ENCODE results near the gene TTLL8. TPM values are rescaled to one million over a fixed set of nuclear protein-coding genes. Genes with fewer than 3 reads are reported as not detected.
A peak's percentile ranks its signal among the peaks of the same experiment; 100 is the strongest.

Gene TTLL8
- total RNA-seq, 6 experiments from 2014 or later = not detected

- TF ChIP-seq CTCF (IDR thresholded peaks at IDR 0.05) (no peak), POLR2A (IDR thresholded peaks at IDR 0.05) (no peak)
- H3K4me1 ChIP-seq = no peaks in the 10 kb centered on the region
- no peak overlapping the region for H3K27ac ChIP-seq
- intact Hi-C loops (cut with DNase I) = no loop called here
- no peak for ATAC-seq
- DNase-seq = no peak
- no peak overlapping the region for H3K4me3 ChIP-seq
- 71% methylated on average over 2 of the region's 11 CpGs for WGBS (ENCODE audit: insufficient coverage, low coverage, low lambda C conversion rate, missing lambda C conversion rate)
- H3K9me3 ChIP-seq = no peaks in the 10 kb centered on the region
- no peaks in the 10 kb centered on the region for H3K27me3 ChIP-seq
- no peaks in the 10 kb centered on the region for H3K36me3 ChIP-seq
These were observed 10.0 kb upstream of the TTLL8 start for GRCh38 chr22:50068096-50068495.

DNA sequence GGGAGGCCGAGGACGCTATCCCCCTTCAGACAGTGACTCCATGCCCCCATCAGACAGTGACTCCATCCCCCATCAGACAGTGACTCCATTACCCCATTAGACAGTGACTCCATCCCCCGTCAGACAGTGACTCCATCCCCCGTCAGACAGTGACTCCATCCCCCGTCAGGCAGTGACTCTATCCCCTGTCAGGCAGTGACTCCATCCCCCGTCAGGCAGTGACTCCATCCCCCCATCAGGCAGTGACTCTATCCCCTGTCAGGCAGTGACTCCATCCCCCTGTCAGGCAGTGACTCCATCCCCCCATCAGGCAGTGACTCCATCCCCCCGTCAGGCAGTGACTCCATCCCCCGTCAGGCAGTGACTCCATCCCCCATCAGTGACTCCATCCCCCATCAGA is 9.1 kb upstream of the TTLL8 start:
- WGBS (ENCODE audit: insufficient coverage, low coverage, low lambda C conversion rate, missing lambda C conversion rate) = 69% methylated on average over 6 of the region's 8 CpGs
- intact Hi-C loops (cut with DNase I) = no loop called here
- Histone ChIP-seq H3K36me3 (no peaks in the 10 kb centered on the region), H3K4me1 (no peaks in the 10 kb centered on the region), H3K27me3 (no peaks in the 10 kb centered on the region), H3K9me3 (no peaks in the 10 kb centered on the region), H3K27ac (no peak overlapping the region), H3K4me3 (no peak overlapping the region)
- DNase-seq (no peak), ATAC-seq (no peak)
- no peak for TF ChIP-seq CTCF (IDR thresholded peaks at IDR 0.05)
- no peak for TF ChIP-seq POLR2A (IDR thresholded peaks at IDR 0.05)

GRCh38 chr22:50064453-50064852 is 6.4 kb upstream of the TTLL8 start:
- intact Hi-C loops (cut with DNase I) = no loop called here
- TF ChIP-seq POLR2A (IDR thresholded peaks at IDR 0.05) (no peak), CTCF (IDR thresholded peaks at IDR 0.05) (no peak)
- Histone ChIP-seq H3K4me1 (no peaks in the 10 kb centered on the region), H3K4me3 (no peak overlapping the region), H3K9me3 (no peaks in the 10 kb centered on the region), H3K27ac (no peak overlapping the region), H3K36me3 (no peaks in the 10 kb centered on the region), H3K27me3 (no peaks in the 10 kb centered on the region)
- no peak for DNase-seq
- WGBS (ENCODE audit: insufficient coverage, low coverage, low lambda C conversion rate, missing lambda C conversion rate) = 72% methylated on average over 15 of the region's 18 CpGs
- ATAC-seq = no peak

DNA sequence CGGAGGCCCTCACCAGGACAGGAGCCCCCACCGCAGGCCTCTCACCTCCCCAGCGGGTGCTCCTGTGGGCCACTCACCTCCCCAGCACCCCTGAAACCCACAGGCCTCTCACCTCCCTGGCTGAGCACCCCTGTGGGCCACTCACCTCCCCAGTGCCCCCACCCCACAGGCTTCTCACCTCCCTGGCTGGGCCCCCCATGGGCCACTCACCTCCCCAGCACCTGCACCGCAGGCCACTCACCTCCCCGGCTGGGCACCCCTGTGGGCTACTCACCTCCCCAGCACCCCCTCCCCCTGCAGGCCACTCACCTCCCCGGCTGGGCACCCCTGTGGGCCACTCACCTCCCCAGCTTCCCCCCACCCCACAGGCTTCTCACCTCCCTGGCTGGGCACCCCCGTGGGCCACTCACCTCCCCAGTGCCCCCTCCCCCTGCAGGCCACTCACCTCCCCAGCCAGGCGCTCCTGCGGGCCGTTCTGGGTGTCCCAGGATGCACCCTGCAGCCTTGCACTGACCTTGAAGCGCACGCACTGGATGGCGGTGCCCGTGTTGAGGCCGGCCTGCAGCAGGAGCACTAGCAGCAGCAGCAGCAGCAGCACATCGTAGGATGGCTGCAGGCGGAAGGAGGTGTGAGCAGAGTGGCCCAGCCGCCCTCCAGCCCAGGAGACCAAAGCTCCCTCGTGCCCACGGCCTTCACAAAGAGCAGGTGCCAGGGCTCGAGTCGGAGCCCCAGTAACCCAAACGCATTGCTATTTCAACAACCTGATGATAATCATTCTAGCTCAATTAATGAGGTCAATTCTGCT is 5.7 kb upstream of the TTLL8 start:
- intact Hi-C loops (cut with DNase I) = no loop called here
- DNase-seq (no peak), ATAC-seq (peak in 1 of 4 donors; percentile 39)
- TF ChIP-seq CTCF (IDR thresholded peaks at IDR 0.05) = no peak
- TF ChIP-seq POLR2A (IDR thresholded peaks at IDR 0.05) = no peak
- Histone ChIP-seq H3K4me3 (no peak overlapping the region), H3K27me3 (peaks cover 0 to 3% of the 10 kb centered on the region in 2 donors), H3K4me1 (no peaks in the 10 kb centered on the region), H3K36me3 (no peaks in the 10 kb centered on the region), H3K9me3 (no peaks in the 10 kb centered on the region), H3K27ac (no peak overlapping the region)
- 71% methylated on average over 4 of the region's 23 CpGs for WGBS (ENCODE audit: insufficient coverage, low coverage, low lambda C conversion rate, missing lambda C conversion rate)
